Urinary bladder (tissue), 4 donors: Measurements from ENCODE around the gene CABP7. TPM values are rescaled to one million over a fixed set of nuclear protein-coding genes. Genes with fewer than 3 reads are reported as not detected.

ENCODE experiments used
- DNase-seq: peaks from one replicate; pipeline ENCODE4 v3.0.0-alpha.2; 2015; ENCODE audit errors: extremely low spot score
- H3K27ac ChIP-seq: one replicate; pipeline ENCODE4 v1.5.1; 2013; ENCODE audit warnings: low read depth, mild to moderate bottlenecking, moderate library complexity
- H3K36me3 ChIP-seq: one replicate; pipeline ENCODE4 v1.6.1; 2013; ENCODE audit warnings: mild to moderate bottlenecking, moderate library complexity; ENCODE audit not compliant: insufficient read depth
- H3K4me1 ChIP-seq: one replicate; pipeline ENCODE4 v1.6.1; 2013; ENCODE audit warnings: mild to moderate bottlenecking, moderate library complexity; ENCODE audit not compliant: insufficient read depth
- H3K4me3 ChIP-seq: one replicate; pipeline ENCODE4 v1.5.1; 2013; ENCODE audit warnings: low read depth, low read length
- WGBS: extraction: QIAGEN DNeasy Blood & Tissue Kit; methylation state at CpG from one replicate; pipeline ENCODE4 v1.1.7; 2013; 5-methylcytosine and 5-hydroxymethylcytosine counted together
- polyA plus RNA-seq: library from polyadenylated mRNA; stranded (reverse); fragments of 200-250 nt; gene quantifications from one replicate; pipeline ENCODE4 v1.2.3, GENCODE V29; 2013
- total RNA-seq: library from RNA; depleted of rRNA; stranded (reverse); fragments of >200 nt; gene quantifications from one replicate; pipeline ENCODE4 v1.2.3, GENCODE V29; 2014
- donor health status: healthy with polysubstance abuse.
- donor health status: healthy.

The CABP7 gene
- total and polyA plus RNA-seq, 2 donors: 0.05 to 0.11 TPM

DNA sequence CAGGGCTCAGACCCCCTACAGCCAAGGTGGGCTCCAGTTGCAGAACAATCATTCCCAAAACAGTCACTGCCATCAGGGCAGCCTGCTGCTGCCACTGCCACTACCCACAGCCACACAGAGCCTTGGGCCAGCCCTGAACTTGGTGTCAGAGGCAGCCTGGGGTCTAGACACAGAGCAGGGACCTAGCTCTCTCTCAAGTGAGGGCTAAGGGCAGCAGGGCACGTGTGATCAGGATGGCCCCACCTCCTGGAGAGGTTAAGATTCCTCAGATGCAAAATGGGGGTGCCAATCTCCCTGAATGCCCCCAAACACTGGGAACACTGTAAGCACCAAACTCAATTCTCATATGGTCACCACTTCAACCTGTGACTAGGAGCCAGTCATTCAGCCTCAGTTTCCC lies 15.6 kb downstream of the CABP7 start:
- H3K36me3 ChIP-seq: peaks cover 3% of the 10 kb centered on the region
- 71% methylated on average over 1 of the region's 1 CpG for WGBS

DNA sequence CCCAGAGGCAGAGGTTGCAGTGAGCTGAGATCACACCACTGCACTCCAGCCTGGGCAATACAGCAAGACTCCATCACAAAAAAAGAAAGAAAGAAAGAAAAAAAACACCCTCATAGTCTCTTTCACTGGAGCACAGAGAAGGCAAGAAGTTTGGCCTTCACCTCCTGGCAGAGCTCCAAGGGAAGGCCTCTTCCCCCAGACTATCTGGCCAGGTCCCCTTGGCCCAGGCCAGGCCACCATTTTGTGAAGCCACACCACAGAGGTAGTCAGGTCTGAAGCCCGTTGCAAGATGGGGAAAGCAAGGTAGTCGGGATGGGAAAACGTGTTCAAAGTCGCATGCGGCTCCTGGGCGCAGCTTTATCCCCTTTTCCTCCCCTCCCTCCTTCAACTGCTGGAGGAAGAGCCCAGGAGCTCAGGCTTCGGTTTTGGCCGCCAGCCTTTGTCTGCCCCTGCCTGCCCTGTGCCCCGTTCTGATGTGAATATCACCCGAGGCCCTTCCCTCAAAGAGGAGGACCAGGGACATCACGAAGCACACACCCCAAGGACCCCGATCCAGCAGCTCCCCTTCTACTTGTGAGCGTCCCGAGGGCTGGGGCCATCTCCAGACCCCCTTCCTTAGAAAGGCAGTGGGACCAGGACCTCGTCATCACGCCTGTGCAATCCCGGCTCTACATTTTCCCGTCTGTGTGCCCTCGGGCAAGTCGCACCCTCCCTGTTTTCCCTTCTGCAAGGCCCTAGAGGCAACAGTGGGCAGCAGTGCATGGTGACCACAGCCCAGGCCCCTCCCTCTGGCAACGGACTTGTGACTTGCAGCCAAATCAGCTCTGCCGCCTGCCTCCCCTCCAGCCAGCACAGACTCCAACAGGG lies 17.7 kb downstream of the CABP7 start:
- WGBS: 85% methylated on average over 22 of the region's 22 CpGs

More for the DNA sequence above, 15.6 kb downstream of the CABP7 start:
- no peak for DNase-seq
- Histone ChIP-seq H3K4me1 (no peaks in the 10 kb centered on the region), H3K4me3 (no peak overlapping the region), H3K27ac (no peak overlapping the region)

DNA sequence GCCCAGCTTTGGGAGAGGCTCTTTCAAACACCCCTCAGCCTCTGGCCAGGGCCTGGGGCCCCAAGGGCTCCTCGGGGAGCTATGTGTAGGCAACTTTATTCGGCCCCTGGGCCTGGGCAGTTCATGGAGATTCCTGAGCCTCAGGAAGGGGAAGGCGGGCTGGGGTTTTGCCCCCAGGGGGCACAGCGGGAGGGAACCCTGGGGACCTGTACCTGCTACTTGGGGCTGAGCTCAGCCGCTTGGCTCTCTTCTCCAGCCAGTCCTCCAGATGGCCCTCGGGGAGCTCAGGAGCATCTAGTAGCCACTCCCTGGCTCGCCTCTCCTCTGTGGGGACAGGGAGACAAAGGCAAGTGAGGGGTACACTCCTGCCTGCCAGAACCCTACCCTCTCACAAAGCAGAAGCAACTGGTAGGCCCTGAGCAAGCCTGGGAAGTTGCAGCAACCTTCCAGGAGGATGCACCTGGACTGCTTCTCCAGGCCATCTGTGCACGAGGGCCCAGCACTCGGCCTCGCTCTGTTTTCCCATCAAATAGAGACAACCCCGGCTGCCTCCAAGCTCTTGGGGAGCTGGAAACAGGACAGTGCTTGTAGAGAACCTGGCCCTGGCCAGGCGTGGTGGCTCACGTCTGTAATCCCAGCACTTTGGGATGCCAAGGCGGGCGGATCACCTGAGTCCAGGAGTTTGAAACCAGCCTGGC lies 18.5 kb downstream of the CABP7 start:
- WGBS: 84% methylated on average over 15 of the region's 15 CpGs
- Histone ChIP-seq H3K4me3 (no peak overlapping the region), H3K36me3 (peaks cover 2% of the 10 kb centered on the region), H3K4me1 (no peaks in the 10 kb centered on the region), H3K27ac (no peak overlapping the region)
- DNase-seq: no peak

More for the DNA sequence above, 17.7 kb downstream of the CABP7 start:
- Histone ChIP-seq H3K36me3 (peaks cover 2% of the 10 kb centered on the region), H3K4me3 (no peak overlapping the region), H3K27ac (no peak overlapping the region), H3K4me1 (no peaks in the 10 kb centered on the region)
- DNase-seq: no peak

DNA sequence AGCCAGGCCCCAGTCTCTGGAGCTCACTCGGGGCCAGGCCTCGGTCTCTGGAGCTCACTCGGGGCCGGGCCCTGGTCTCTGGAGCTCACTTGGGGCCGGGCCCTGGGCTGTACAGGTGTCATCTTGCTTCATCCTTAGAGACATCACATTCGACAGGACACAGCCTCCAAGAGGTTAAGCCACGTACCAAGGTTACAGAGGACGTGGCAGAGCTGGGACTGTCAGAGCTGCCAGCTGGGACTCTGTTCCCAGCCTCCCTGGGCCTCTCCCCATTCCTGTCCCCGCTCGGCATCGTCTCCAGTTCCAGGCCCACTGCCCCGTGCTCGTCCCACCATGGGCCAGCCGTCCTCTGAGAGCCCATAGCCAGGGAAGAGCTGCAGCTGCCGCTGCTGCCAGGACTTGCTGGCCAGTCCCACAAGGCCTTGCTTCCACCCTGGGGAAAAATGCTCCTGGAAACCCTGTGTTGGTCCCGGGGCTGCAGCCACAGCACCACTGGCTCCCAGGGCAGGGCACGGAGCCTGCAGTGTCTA lies 19.6 kb downstream of the CABP7 start:
- no peaks in the 10 kb centered on the region for H3K4me1 ChIP-seq
- H3K27ac ChIP-seq: no peak overlapping the region
- peaks cover 2% of the 10 kb centered on the region for H3K36me3 ChIP-seq
- DNase-seq: no peak
- H3K4me3 ChIP-seq: no peak overlapping the region
- WGBS: 96% methylated on average over 17 of the region's 17 CpGs

DNA sequence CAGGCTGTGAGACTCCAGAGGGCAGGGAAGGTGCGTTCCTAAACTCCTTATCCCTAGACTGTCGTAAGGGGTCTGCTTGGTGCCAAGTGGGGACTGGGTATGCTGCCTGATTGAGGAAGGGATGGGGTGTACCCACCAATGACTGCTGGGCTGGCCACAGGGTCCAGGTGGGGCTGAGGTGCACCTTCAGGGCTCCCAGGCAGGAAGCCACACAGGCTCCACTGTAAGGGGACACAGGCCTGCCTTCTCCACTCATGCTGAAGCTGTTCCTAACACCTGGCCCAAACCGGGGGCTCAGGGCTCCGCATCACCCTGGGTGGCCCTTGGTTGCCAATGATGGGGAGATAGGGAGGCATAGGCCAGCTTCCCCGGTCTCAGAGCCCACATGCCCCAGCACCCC lies 20.4 kb downstream of the CABP7 start:
- Histone ChIP-seq H3K4me3 (no peak overlapping the region), H3K4me1 (no peaks in the 10 kb centered on the region), H3K36me3 (peaks cover 2% of the 10 kb centered on the region), H3K27ac (no peak overlapping the region)
- DNase-seq: no peak
- 96% methylated on average over 5 of the region's 5 CpGs for WGBS

DNA sequence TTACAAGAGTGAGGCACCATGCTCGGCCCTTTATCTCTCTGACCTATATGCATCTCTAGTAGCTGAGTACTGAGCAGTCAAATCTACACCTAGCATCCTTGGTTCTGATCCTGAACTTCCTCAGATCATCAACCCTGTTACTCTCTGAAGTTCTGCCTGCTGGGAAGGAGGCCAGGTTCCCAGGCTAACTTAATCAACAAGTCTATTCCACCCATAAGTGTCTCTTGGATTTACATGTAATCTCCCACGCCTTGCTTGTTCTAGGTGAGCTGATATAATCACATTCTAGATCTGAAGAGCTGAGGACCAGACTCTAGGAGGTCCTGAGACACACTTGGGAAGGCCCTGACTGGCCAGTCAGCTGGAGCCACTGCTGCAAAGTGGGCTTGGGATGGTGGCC lies 22.1 kb downstream of the CABP7 start:
- H3K36me3 ChIP-seq: peaks cover 2% of the 10 kb centered on the region
- WGBS: 93% methylated on average over 2 of the region's 2 CpGs
- H3K4me1 ChIP-seq: no peaks in the 10 kb centered on the region
- no peak overlapping the region for H3K27ac ChIP-seq
- no peak for DNase-seq
- no peak overlapping the region for H3K4me3 ChIP-seq

DNA sequence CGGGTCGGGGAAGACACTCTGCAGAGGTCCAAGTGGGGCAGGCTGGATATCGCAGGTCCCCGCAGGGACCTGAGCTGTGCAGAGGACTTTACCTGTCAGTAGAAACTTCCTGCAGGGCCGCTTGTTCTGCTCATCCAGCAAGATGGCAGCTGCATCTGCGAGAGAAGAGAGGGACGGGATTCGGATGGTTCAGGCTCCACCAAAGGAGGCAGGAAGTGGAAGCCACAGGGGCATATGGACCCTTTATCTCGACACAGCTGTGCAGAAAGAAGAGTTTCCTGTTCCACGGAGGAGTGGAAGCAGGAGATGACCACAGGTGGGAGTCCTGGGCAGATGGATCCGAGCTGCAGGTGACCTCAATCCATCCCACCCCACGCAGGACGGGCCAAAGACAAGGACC lies 22.5 kb downstream of the CABP7 start:
- peaks cover 2% of the 10 kb centered on the region for H3K36me3 ChIP-seq

DNA sequence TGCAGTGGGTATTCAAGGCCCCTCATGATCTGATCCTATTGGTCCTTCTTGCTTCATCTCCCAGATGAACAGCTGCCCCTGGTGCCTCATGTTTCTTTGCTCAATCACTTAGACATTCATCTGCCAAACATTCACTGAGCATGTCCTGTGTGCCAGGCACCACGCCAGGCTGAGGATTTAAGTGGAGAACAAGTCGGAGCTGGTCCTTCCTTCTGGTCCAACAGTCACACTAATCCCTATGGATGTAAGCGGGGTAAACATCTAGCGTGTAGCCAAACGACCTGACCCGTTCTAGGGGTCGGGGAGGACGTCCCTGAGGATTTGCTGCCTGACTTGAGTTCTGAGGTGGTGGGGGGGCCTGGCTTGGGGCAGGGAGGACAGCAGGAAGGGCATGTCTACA lies 25.1 kb downstream of the CABP7 start:
- Histone ChIP-seq H3K4me1 (no peaks in the 10 kb centered on the region), H3K4me3 (no peak overlapping the region), H3K27ac (no peak overlapping the region), H3K36me3 (peaks cover 8% of the 10 kb centered on the region)
- 48% methylated on average over 8 of the region's 8 CpGs for WGBS
- DNase-seq: no peak

More for the DNA sequence above, 22.5 kb downstream of the CABP7 start:
- WGBS: 85% methylated on average over 13 of the region's 13 CpGs
- Histone ChIP-seq H3K27ac (no peak overlapping the region), H3K4me3 (no peak overlapping the region), H3K4me1 (no peaks in the 10 kb centered on the region)
- no peak for DNase-seq

DNA sequence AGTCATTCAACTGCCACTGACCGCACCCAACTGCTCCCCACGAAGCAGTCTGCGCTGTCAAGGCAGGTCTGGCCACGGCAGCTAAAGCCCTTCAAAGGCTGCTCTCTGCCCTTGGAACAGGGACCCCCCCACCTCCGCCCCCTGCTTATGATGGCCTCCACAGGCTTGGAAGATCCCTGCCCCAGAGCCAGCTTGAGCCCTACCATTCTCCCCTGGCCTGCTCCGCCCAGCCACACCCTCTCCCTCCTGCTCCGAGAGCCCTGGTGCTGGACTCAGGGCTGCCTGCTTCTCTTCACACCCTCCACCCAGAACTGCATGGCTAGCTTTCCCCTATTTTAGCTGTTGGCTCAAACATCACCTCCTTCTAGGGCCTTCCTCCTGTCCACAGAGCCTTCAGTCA lies 28.0 kb downstream of the CABP7 start:
- no peaks in the 10 kb centered on the region for H3K4me1 ChIP-seq
- WGBS: 90% methylated on average over 7 of the region's 7 CpGs
- DNase-seq: no peak
- H3K36me3 ChIP-seq: peaks cover 5% of the 10 kb centered on the region
- no peak overlapping the region for H3K4me3 ChIP-seq
- no peak overlapping the region for H3K27ac ChIP-seq

DNA sequence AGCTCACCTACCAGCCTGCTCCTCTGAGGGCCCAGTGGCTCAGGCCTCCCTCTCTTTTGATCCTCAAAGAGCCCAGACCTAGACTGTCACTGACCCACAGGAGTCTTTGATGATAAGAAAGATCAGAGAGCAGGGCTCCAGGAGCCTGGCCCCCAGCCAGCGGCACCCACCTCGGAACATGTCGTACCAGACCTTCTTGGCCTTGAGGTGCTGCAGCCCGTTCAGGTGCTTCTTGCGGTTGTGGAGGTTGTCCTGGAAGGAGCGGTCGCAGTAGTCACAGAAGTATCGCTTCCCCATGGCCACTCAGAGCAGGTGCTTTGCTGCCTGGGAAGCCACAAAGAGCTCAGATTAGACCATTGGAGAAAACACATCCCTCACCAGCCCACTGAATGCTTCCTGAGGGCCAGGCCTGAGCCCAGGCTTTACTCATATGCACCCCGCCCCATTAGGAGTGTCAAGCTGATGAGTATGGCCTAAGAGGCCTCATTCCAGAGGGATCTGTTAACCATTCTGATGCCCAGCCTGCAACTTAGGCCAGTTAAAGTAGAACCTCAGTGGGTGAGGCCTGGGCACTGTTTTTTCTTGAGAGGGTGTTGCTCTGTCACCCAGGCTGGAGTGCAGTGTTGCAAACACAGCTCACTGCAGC lies 28.6 kb downstream of the CABP7 start:
- Histone ChIP-seq H3K27ac (no peak overlapping the region), H3K4me3 (no peak overlapping the region), H3K4me1 (no peaks in the 10 kb centered on the region), H3K36me3 (peaks cover 5% of the 10 kb centered on the region)
- no peak for DNase-seq
- WGBS: 94% methylated on average over 9 of the region's 9 CpGs

DNA sequence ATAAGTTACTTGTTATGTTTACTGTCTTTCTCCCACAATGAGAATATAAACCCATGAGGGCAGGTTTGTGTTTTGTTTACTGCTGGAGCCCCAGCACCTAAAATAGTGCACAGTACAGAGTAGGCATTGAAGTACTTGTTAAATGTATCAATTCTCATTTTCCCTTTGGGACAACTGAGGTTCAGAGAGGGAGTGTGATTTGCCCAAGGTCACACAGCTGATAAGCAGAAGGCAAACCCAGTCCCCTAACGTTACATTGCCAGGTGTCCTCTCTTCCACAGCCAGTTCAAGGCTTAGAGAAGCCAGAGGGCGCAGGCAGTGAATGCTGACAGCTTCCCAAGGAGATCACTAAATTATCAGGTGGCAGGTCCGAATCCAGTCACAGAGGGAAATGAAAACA lies 30.2 kb downstream of the CABP7 start:
- H3K4me1 ChIP-seq: no peaks in the 10 kb centered on the region
- H3K4me3 ChIP-seq: no peak overlapping the region
- no peak for DNase-seq
- 93% methylated on average over 3 of the region's 3 CpGs for WGBS
- H3K36me3 ChIP-seq: peaks cover 5% of the 10 kb centered on the region
- no peak overlapping the region for H3K27ac ChIP-seq

DNA sequence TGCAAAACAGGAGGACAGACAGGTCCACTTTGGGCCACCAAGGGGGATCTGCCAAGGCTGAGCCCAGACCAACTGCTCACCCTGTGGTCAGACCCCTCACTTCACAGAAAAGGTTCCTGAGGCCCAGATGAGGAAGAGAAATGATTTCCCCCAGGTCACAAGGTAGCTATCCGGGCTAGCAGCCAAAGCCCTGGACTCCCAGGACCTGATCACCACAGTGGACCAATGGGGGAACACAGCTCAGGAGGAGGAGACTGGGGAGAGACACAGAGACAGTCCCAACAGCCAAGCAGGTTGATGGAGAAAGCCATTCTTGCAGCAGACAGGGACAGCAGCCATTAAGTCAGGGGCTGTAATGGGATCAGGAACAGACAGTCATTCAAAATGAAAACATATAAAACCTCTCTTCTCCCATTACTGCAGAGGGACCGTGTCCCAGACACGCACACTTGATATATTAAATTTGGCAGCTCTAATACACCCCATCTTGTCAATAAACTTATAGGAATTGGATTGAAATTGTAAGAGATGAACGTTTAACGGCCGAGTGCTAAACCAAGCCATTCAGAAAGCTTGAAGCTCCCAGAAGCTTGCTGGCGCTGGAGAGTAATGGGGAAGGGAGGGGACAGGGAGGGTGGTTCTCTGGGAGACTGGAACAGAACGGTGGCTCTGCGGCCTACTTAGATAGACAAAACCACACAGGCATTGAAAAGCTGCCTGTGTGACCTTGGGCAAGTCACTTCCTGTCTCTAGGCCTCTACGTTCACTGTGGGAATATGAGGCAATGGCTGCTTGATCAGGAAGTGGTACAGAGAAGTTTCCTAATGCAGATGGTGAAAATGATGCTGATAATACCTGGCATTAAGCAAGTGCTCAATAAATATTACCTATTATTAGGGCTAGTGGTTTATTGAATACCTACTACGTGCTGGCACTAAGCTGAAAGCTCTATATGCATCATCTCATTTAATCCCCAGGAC lies 31.0 kb downstream of the CABP7 start:
- WGBS: 86% methylated on average over 11 of the region's 11 CpGs
- Histone ChIP-seq H3K36me3 (peaks cover 5% of the 10 kb centered on the region), H3K4me1 (no peaks in the 10 kb centered on the region), H3K4me3 (no peak overlapping the region), H3K27ac (no peak overlapping the region)
- DNase-seq: no peak

DNA sequence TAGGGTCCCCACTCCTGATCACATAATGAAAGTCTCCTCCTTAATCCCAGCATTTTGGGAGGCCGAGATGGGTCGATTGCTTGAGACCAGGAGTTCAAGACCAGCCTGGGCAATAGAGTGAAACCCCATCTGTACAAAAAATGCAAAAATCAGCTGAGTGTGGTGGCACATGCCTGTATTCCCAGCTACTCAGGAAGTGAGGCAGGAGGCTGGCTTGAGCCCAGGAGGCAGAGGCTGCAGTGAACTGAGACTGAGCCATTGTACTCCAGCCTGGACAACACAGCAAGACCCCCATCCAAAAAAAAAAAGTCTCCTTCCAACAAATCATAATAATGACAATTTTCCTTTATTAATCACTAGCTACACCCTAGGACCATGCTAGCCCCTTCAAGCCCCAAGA lies 31.9 kb downstream of the CABP7 start:
- Histone ChIP-seq H3K4me1 (no peaks in the 10 kb centered on the region), H3K27ac (no peak overlapping the region), H3K36me3 (peaks cover 5% of the 10 kb centered on the region), H3K4me3 (no peak overlapping the region)
- no peak for DNase-seq
- 96% methylated on average over 2 of the region's 2 CpGs for WGBS
